Activated T-helper 1 cell treated with anti-CD3 and anti-CD28 coated beads, Interleukin-12 subunit alpha, Interleukin-12 subunit beta, Interleukin-2, Interleukin-4 antibody, amounts not matched to agents 30 ng/mL and 10 ng/mL and 1 ng/mL, durations not matched to agents 14 hours and 24 hours and 36 hours (primary cell): ENCODE data around the gene CTNND2. TPM values are rescaled to one million over a fixed set of nuclear protein-coding genes. Genes with fewer than 3 reads are reported as not detected.

Source experiments
- DNase-seq: peaks from one replicate; pipeline ENCODE4 v3.0.0; 2021; ENCODE audit warnings: low spot score
- H3K27ac Mint-ChIP-seq: one replicate; pipeline ENCODE4 v1.8.0; 2021; ENCODE audit warnings: mild to moderate bottlenecking, mixed read lengths
- H3K27me3 Mint-ChIP-seq: one replicate; pipeline ENCODE4 v1.8.0; 2022; ENCODE audit warnings: mild to moderate bottlenecking, moderate library complexity, mixed read lengths; ENCODE audit not compliant: insufficient read depth
- H3K36me3 Mint-ChIP-seq: one replicate; pipeline ENCODE4 v1.8.0; 2021; ENCODE audit warnings: low read depth, mixed read lengths
- H3K4me1 Mint-ChIP-seq: one replicate; pipeline ENCODE4 v1.8.0; 2021; ENCODE audit warnings: low read depth, mixed read lengths
- H3K4me3 Mint-ChIP-seq: one replicate; pipeline ENCODE4 v1.8.0; 2021; ENCODE audit warnings: mild to moderate bottlenecking, moderate library complexity, mixed read lengths
- H3K9me3 Mint-ChIP-seq: one replicate; pipeline ENCODE4 v1.8.0; 2021; ENCODE audit warnings: mixed read lengths
- intact Hi-C: fragments of 100-400 bp; cut with micrococcal nuclease; formaldehyde crosslinking; loops from one replicate; pipeline ENCODE4 v1.15.1; 2024
- total RNA-seq: library from RNA; stranded (reverse); gene quantifications from 2 replicates; pipeline ENCODE4 v1.2.3, GENCODE V29; 2022

The CTNND2 gene
- total RNA-seq, 1 donor from 2014 or later, result not detected

GRCh38 chr5:11531811-11532555, 372.3 kb downstream of the CTNND2 start:
- H3K4me3 Mint-ChIP-seq, result no peak overlapping the region
- intact Hi-C loops, result no loop called here
- no peaks in the 10 kb centered on the region for H3K9me3 Mint-ChIP-seq
- H3K27ac Mint-ChIP-seq, result no peak overlapping the region
- no peaks in the 10 kb centered on the region for H3K27me3 Mint-ChIP-seq
- no peaks in the 10 kb centered on the region for H3K4me1 Mint-ChIP-seq
- no peaks in the 10 kb centered on the region for H3K36me3 Mint-ChIP-seq
- no peak for DNase-seq

- Mint-ChIP-seq H3K4me1 (no peaks in the 10 kb centered on the region), H3K9me3 (no peaks in the 10 kb centered on the region), H3K27ac (no peak overlapping the region), H3K27me3 (no peaks in the 10 kb centered on the region), H3K4me3 (no peak overlapping the region), H3K36me3 (no peaks in the 10 kb centered on the region)
- DNase-seq, result no peak
- intact Hi-C loops, result no loop called here
Measured at GRCh38 chr5:11528720-11529119, 375.5 kb downstream of the CTNND2 start.

GRCh38 chr5:11527652-11528349, 376.4 kb downstream of the CTNND2 start:
- H3K4me1 Mint-ChIP-seq, result no peaks in the 10 kb centered on the region
- no peaks in the 10 kb centered on the region for H3K36me3 Mint-ChIP-seq
- no peaks in the 10 kb centered on the region for H3K27me3 Mint-ChIP-seq
- no peak overlapping the region for H3K4me3 Mint-ChIP-seq
- intact Hi-C loops, result no loop called here
- DNase-seq, result no peak
- H3K9me3 Mint-ChIP-seq, result no peaks in the 10 kb centered on the region
- H3K27ac Mint-ChIP-seq, result no peak overlapping the region

- no peaks in the 10 kb centered on the region for H3K9me3 Mint-ChIP-seq
- no peak overlapping the region for H3K27ac Mint-ChIP-seq
- no peaks in the 10 kb centered on the region for H3K4me1 Mint-ChIP-seq
- no peaks in the 10 kb centered on the region for H3K27me3 Mint-ChIP-seq
- DNase-seq, result no peak
- no peak overlapping the region for H3K4me3 Mint-ChIP-seq
- no peaks in the 10 kb centered on the region for H3K36me3 Mint-ChIP-seq
- intact Hi-C loops, result no loop called here
Measured at GRCh38 chr5:11525020-11525419, 379.2 kb downstream of the CTNND2 start.

GRCh38 chr5:11524188-11524587, 380.1 kb downstream of the CTNND2 start:
- H3K9me3 Mint-ChIP-seq, result no peaks in the 10 kb centered on the region
- H3K27ac Mint-ChIP-seq, result no peak overlapping the region
- H3K36me3 Mint-ChIP-seq, result no peaks in the 10 kb centered on the region
- H3K4me1 Mint-ChIP-seq, result no peaks in the 10 kb centered on the region
- intact Hi-C loops, result no loop called here
- no peaks in the 10 kb centered on the region for H3K27me3 Mint-ChIP-seq
- H3K4me3 Mint-ChIP-seq, result no peak overlapping the region
- no peak for DNase-seq

- H3K27ac Mint-ChIP-seq, result no peak overlapping the region
- no peaks in the 10 kb centered on the region for H3K9me3 Mint-ChIP-seq
- H3K4me3 Mint-ChIP-seq, result no peak overlapping the region
- no peaks in the 10 kb centered on the region for H3K4me1 Mint-ChIP-seq
- intact Hi-C loops, result no loop called here
- DNase-seq, result no peak
- no peaks in the 10 kb centered on the region for H3K36me3 Mint-ChIP-seq
- no peaks in the 10 kb centered on the region for H3K27me3 Mint-ChIP-seq
Measured at GRCh38 chr5:11522796-11523195, 381.4 kb downstream of the CTNND2 start.

- intact Hi-C loops, result no loop called here
Measured at GRCh38 chr5:11520241-11520930, 383.9 kb downstream of the CTNND2 start.

GRCh38 chr5:11519236-11519635, 385.0 kb downstream of the CTNND2 start:
- H3K27ac Mint-ChIP-seq, result no peak overlapping the region
- H3K27me3 Mint-ChIP-seq, result no peaks in the 10 kb centered on the region
- H3K4me1 Mint-ChIP-seq, result no peaks in the 10 kb centered on the region
- H3K36me3 Mint-ChIP-seq, result no peaks in the 10 kb centered on the region
- no peak overlapping the region for H3K4me3 Mint-ChIP-seq
- H3K9me3 Mint-ChIP-seq, result no peaks in the 10 kb centered on the region
- DNase-seq, result no peak
- intact Hi-C loops, result no loop called here

More at GRCh38 chr5:11520241-11520930, 383.9 kb downstream of the CTNND2 start:
- DNase-seq, result no peak
- Mint-ChIP-seq H3K4me1 (no peaks in the 10 kb centered on the region), H3K36me3 (no peaks in the 10 kb centered on the region), H3K27ac (no peak overlapping the region), H3K4me3 (no peak overlapping the region), H3K9me3 (no peaks in the 10 kb centered on the region), H3K27me3 (no peaks in the 10 kb centered on the region)

GRCh38 chr5:11518676-11519075, 385.6 kb downstream of the CTNND2 start:
- intact Hi-C loops, result no loop called here
- Mint-ChIP-seq H3K9me3 (no peaks in the 10 kb centered on the region), H3K4me1 (no peaks in the 10 kb centered on the region), H3K27me3 (no peaks in the 10 kb centered on the region), H3K36me3 (no peaks in the 10 kb centered on the region), H3K27ac (no peak overlapping the region), H3K4me3 (no peak overlapping the region)
- DNase-seq, result no peak

GRCh38 chr5:11514705-11515432, 389.4 kb downstream of the CTNND2 start:
- no peak overlapping the region for H3K4me3 Mint-ChIP-seq
- no peaks in the 10 kb centered on the region for H3K4me1 Mint-ChIP-seq
- intact Hi-C loops, result no loop called here
- no peaks in the 10 kb centered on the region for H3K27me3 Mint-ChIP-seq
- no peaks in the 10 kb centered on the region for H3K36me3 Mint-ChIP-seq
- DNase-seq, result no peak
- no peak overlapping the region for H3K27ac Mint-ChIP-seq
- no peaks in the 10 kb centered on the region for H3K9me3 Mint-ChIP-seq

GRCh38 chr5:11511878-11512277, 392.4 kb downstream of the CTNND2 start:
- DNase-seq, result no peak
- no peaks in the 10 kb centered on the region for H3K9me3 Mint-ChIP-seq
- H3K36me3 Mint-ChIP-seq, result no peaks in the 10 kb centered on the region
- H3K27ac Mint-ChIP-seq, result no peak overlapping the region
- H3K4me3 Mint-ChIP-seq, result no peak overlapping the region
- intact Hi-C loops, result no loop called here
- H3K4me1 Mint-ChIP-seq, result no peaks in the 10 kb centered on the region
- peaks cover 2% of the 10 kb centered on the region for H3K27me3 Mint-ChIP-seq

GRCh38 chr5:11510889-11511288, 393.4 kb downstream of the CTNND2 start:
- H3K4me1 Mint-ChIP-seq, result no peaks in the 10 kb centered on the region
- H3K4me3 Mint-ChIP-seq, result no peak overlapping the region
- no peak overlapping the region for H3K27ac Mint-ChIP-seq
- H3K36me3 Mint-ChIP-seq, result no peaks in the 10 kb centered on the region
- intact Hi-C loops, result no loop called here
- DNase-seq, result no peak
- peaks cover 2% of the 10 kb centered on the region for H3K27me3 Mint-ChIP-seq
- H3K9me3 Mint-ChIP-seq, result no peaks in the 10 kb centered on the region

- intact Hi-C loops, result no loop called here
- no peaks in the 10 kb centered on the region for H3K4me1 Mint-ChIP-seq
- no peaks in the 10 kb centered on the region for H3K36me3 Mint-ChIP-seq
- no peak overlapping the region for H3K27ac Mint-ChIP-seq
- DNase-seq, result no peak
- no peaks in the 10 kb centered on the region for H3K9me3 Mint-ChIP-seq
- H3K4me3 Mint-ChIP-seq, result no peak overlapping the region
- H3K27me3 Mint-ChIP-seq, result peaks cover 2% of the 10 kb centered on the region
Measured at GRCh38 chr5:11509793-11510192, 394.5 kb downstream of the CTNND2 start.
